Trophoblast cell (in vitro differentiated cells and primary cell): ENCODE results near the gene SMCR8. TPM values are rescaled to one million over a fixed set of nuclear protein-coding genes. Genes with fewer than 3 reads are reported as not detected.

Experiments used
- DNase-seq, 2 donors: peaks; one replicate each; pipeline ENCODE4 v3.0.0-alpha.2; 2016
- H2AFZ ChIP-seq: 2 replicates; pipeline ENCODE4 v1.6.1; 2013; ENCODE audit warnings: low read length, moderate library complexity, mild to moderate bottlenecking; ENCODE audit not compliant: insufficient read depth, poor library complexity
- H2AK5ac ChIP-seq: 2 replicates; pipeline ENCODE4 v1.6.1; 2013; ENCODE audit warnings: mild to moderate bottlenecking, low read length
- H2BK120ac ChIP-seq: 2 replicates; pipeline ENCODE4 v1.6.1; 2013; ENCODE audit warnings: low read length, mild to moderate bottlenecking, moderate library complexity; ENCODE audit not compliant: insufficient read depth, poor library complexity
- H2BK12ac ChIP-seq: 2 replicates; pipeline ENCODE4 v1.6.1; 2013; ENCODE audit warnings: mild to moderate bottlenecking, low read length, moderate library complexity
- H2BK5ac ChIP-seq: 2 replicates; pipeline ENCODE4 v1.6.1; 2013; ENCODE audit warnings: low read length, low read depth, moderate library complexity, mild to moderate bottlenecking; ENCODE audit not compliant: poor library complexity
- H3K14ac ChIP-seq: 2 replicates; pipeline ENCODE4 v1.6.1; 2013; ENCODE audit warnings: mild to moderate bottlenecking, low read length
- H3K18ac ChIP-seq: 2 replicates; pipeline ENCODE4 v1.6.1; 2013; ENCODE audit warnings: mild to moderate bottlenecking, low read length
- H3K23ac ChIP-seq: 2 replicates; pipeline ENCODE4 v1.6.1; 2013; ENCODE audit warnings: low read length
- H3K27ac ChIP-seq: 2 replicates; pipeline ENCODE4 v1.5.1; 2013; ENCODE audit warnings: low read depth, mild to moderate bottlenecking, inconsistent platforms, low read length, moderate library complexity
- H3K27me3 ChIP-seq: 2 replicates; pipeline ENCODE4 v1.6.1; 2013; ENCODE audit warnings: inconsistent platforms, mild to moderate bottlenecking, low read length, moderate library complexity; ENCODE audit not compliant: insufficient read depth
- H3K36me3 ChIP-seq, 2 experiments: 1 replicate in 1 of 2; 2 replicates in 1 of 2; pipeline ENCODE4 v1.6.1; 2013; ENCODE audit warnings: low read length in 2 of 2, mild to moderate bottlenecking in 2 of 2, moderate library complexity in 1 of 2; ENCODE audit not compliant: insufficient read depth in 2 of 2, control insufficient read depth in 1 of 2
- H3K4ac ChIP-seq: 2 replicates; pipeline ENCODE4 v1.6.1; 2013; ENCODE audit warnings: low read depth, mild to moderate bottlenecking, low read length, moderate library complexity
- H3K4me1 ChIP-seq, 2 experiments: 1 replicate in 1 of 2; 2 replicates in 1 of 2; pipeline ENCODE4 v1.6.1; 2013; ENCODE audit warnings: low read length in 2 of 2, mild to moderate bottlenecking in 2 of 2, moderate library complexity in 1 of 2; ENCODE audit not compliant: insufficient read depth in 2 of 2, control insufficient read depth in 1 of 2
- H3K4me2 ChIP-seq: 2 replicates; pipeline ENCODE4 v1.6.1; 2013; ENCODE audit warnings: inconsistent platforms, mild to moderate bottlenecking, low read length, moderate library complexity
- H3K4me3 ChIP-seq: 2 replicates; pipeline ENCODE4 v1.5.1; 2013; ENCODE audit warnings: mild to moderate bottlenecking, low read depth, low read length, inconsistent platforms
- H3K79me1 ChIP-seq: one replicate; pipeline ENCODE4 v1.6.1; 2013; ENCODE audit warnings: low read length
- H3K79me2 ChIP-seq: 2 replicates; pipeline ENCODE4 v1.6.1; 2013; ENCODE audit warnings: low read length, mild to moderate bottlenecking; ENCODE audit not compliant: control insufficient read depth, insufficient read depth, poor library complexity
- H3K9ac ChIP-seq: 2 replicates; pipeline ENCODE4 v1.6.1; 2013; ENCODE audit warnings: mild to moderate bottlenecking, low read length
- H3K9me3 ChIP-seq: 2 replicates; pipeline ENCODE4 v1.6.1; 2013; ENCODE audit warnings: low read depth, mild to moderate bottlenecking, control low read depth, inconsistent platforms, low read length; ENCODE audit not compliant: insufficient read depth
- H4K12ac ChIP-seq: 2 replicates; pipeline ENCODE4 v1.6.1; 2013; ENCODE audit warnings: low read depth, mild to moderate bottlenecking, low read length, moderate library complexity
- H4K8ac ChIP-seq: 2 replicates; pipeline ENCODE4 v1.6.1; 2013; ENCODE audit warnings: low read depth, mild to moderate bottlenecking, low read length, moderate library complexity
- H4K91ac ChIP-seq: one replicate; pipeline ENCODE4 v1.6.1; 2013; ENCODE audit warnings: low read depth, mild to moderate bottlenecking, low read length, moderate library complexity
- WGBS: extraction: QIAGEN DNeasy Blood & Tissue Kit; methylation state at CpG from one replicate; pipeline ENCODE4 v1.1.7; 2013; ENCODE audit warnings: missing lambda C conversion rate; ENCODE audit not compliant: insufficient read length, insufficient coverage; ENCODE audit errors: extremely low coverage; 5-methylcytosine and 5-hydroxymethylcytosine counted together
- polyA plus RNA-seq: library from polyadenylated mRNA; stranded (reverse); fragments of 200-250 nt; gene quantifications from 2 replicates; pipeline ENCODE4 v1.2.3, GENCODE V29; 2013

Gene SMCR8, protein sequence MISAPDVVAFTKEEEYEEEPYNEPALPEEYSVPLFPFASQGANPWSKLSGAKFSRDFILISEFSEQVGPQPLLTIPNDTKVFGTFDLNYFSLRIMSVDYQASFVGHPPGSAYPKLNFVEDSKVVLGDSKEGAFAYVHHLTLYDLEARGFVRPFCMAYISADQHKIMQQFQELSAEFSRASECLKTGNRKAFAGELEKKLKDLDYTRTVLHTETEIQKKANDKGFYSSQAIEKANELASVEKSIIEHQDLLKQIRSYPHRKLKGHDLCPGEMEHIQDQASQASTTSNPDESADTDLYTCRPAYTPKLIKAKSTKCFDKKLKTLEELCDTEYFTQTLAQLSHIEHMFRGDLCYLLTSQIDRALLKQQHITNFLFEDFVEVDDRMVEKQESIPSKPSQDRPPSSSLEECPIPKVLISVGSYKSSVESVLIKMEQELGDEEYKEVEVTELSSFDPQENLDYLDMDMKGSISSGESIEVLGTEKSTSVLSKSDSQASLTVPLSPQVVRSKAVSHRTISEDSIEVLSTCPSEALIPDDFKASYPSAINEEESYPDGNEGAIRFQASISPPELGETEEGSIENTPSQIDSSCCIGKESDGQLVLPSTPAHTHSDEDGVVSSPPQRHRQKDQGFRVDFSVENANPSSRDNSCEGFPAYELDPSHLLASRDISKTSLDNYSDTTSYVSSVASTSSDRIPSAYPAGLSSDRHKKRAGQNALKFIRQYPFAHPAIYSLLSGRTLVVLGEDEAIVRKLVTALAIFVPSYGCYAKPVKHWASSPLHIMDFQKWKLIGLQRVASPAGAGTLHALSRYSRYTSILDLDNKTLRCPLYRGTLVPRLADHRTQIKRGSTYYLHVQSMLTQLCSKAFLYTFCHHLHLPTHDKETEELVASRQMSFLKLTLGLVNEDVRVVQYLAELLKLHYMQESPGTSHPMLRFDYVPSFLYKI
- 10.4 and 10.8 TPM in 2 replicates for polyA plus RNA-seq

DNA sequence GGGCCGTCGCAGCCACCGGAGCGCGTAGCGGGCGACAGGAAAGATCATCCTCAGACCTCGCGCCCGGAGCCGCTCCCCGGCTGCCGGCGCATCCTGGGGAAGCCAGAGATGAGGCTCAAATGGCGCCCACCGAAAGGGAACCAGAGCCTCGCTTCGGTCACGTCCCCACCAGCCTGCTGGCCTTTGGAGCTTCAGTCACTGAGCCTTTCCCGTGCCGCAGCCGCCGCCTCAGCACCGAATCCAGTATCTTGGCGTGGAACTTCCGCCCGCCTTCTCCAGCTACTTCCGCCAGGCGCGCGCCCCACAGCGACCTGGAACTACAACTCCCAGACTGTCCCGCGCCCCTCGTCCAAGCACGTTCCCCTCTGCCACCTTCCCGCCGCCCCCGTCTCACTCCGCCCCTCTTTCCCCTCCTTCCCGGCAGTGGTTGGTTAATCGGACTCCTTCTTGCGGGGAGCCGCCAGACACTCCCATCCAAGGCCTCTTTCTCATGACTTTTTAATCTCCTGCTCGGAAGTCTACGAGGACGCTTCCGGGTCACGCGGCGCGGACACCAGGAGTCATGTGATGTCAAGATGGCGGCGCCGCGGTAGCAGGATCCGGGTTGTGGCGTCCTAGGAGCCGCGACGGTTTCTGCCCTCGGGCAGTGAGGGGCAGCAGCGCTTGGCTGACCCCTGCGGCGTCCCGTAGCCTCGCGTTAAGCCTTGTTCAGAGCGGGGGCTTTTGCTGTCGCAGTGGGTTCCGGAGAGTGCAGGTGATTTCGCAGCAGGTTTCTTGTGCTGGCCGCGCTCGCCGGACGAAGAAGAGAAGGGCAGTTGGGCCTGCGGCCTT is at the start of gene SMCR8, which contains the start of gene TOP3A:
Gene SMCR8, plus strand, starts transcription at position 563 of the 831 bp plus-strand sequence. CDS start 497 bp downstream, outside the sequence.
Gene TOP3A, minus strand, starts transcription at position 264 of the 831 bp plus-strand sequence. Its CDS starts 216 bp downstream, at position 48.
- H2BK12ac ChIP-seq, result peak within 1 kb of the TSS; percentile 23
- H4K91ac ChIP-seq, result peak within 1 kb of the TSS; percentile 84
- peak within 1 kb of the TSS; percentile 93 for H3K4me3 ChIP-seq
- peak within 1 kb of the TSS; percentile 83 for H3K27ac ChIP-seq
- DNase-seq, result peak; percentile 98 to 99
- H2AK5ac ChIP-seq, result peak within 1 kb of the TSS; percentile 40
- H3K4me2 ChIP-seq, result peak within 1 kb of the TSS; percentile 88
- WGBS, result no CpG with 5 or more reads among the region's 78 CpGs
- H2BK120ac ChIP-seq, result peak within 1 kb of the TSS; percentile 37
- H4K12ac ChIP-seq, result peak within 1 kb of the TSS; percentile 96
- H3K4ac ChIP-seq, result peak within 1 kb of the TSS; percentile 66
- peaks cover 15 to 17% of the 10 kb centered on the region in 2 experiments for H3K4me1 ChIP-seq
- H2AFZ ChIP-seq, result peak within 1 kb of the TSS; percentile 93
- no peaks in the 10 kb centered on the region for H3K9me3 ChIP-seq
- H3K36me3 ChIP-seq, result peaks cover 19 to 31% of the 10 kb centered on the region in 2 experiments
- H3K18ac ChIP-seq, result peak within 1 kb of the TSS; percentile 85
- H3K9ac ChIP-seq, result peak within 1 kb of the TSS; percentile 92
- H3K23ac ChIP-seq, result no peak within 1 kb of the TSS
- H3K79me2 ChIP-seq, result peaks cover 18% of the 10 kb centered on the region
- peak within 1 kb of the TSS; percentile 93 for H3K14ac ChIP-seq
- H3K27me3 ChIP-seq, result no peaks in the 10 kb centered on the region
- peak within 1 kb of the TSS; percentile 99 for H4K8ac ChIP-seq
- peak within 1 kb of the TSS; percentile 85 for H2BK5ac ChIP-seq
- peaks cover 9% of the 10 kb centered on the region for H3K79me1 ChIP-seq

DNA sequence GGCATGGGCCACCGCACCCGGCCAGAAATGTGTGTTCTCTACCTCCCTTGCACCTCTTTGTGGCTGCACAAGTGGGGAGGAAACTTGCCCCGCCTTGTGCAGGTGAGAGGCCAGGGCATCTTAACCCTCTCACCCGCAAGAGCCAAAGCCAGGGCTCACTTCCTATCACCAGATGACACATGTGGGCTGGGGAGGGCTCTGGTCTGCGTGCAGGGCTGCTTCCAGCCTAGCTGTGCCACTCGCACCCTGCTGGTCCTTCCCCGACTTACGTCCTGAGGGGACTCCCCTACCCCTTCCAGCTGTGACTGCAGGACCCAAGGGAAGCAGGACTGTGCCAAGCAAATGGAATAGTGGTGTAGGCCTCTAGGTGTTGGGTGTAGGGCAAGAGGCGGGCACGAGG is 47.7 kb upstream of the SMCR8 start:
- Histone ChIP-seq H3K4me2 (no peak overlapping the region), H2AFZ (no peak overlapping the region), H3K79me1 (no peaks in the 10 kb centered on the region), H3K27ac (no peak overlapping the region), H2BK12ac (no peak overlapping the region), H3K14ac (no peak overlapping the region), H3K18ac (no peak overlapping the region), H3K4me3 (no peak overlapping the region), H3K23ac (no peak overlapping the region), H3K36me3 (peaks cover 33 to 34% of the 10 kb centered on the region in 2 experiments), H3K4me1 (peaks cover 5 to 8% of the 10 kb centered on the region in 2 experiments), H3K79me2 (no peaks in the 10 kb centered on the region), H2BK5ac (no peak overlapping the region), H3K4ac (no peak overlapping the region), H2BK120ac (no peak overlapping the region), H2AK5ac (no peak overlapping the region), H3K27me3 (no peaks in the 10 kb centered on the region), H4K8ac (no peak overlapping the region), H4K12ac (no peak overlapping the region), H3K9me3 (no peaks in the 10 kb centered on the region), H3K9ac (no peak overlapping the region), H4K91ac (no peak overlapping the region)
- no peak for DNase-seq
- WGBS, result no CpG with 5 or more reads among the region's 10 CpGs

DNA sequence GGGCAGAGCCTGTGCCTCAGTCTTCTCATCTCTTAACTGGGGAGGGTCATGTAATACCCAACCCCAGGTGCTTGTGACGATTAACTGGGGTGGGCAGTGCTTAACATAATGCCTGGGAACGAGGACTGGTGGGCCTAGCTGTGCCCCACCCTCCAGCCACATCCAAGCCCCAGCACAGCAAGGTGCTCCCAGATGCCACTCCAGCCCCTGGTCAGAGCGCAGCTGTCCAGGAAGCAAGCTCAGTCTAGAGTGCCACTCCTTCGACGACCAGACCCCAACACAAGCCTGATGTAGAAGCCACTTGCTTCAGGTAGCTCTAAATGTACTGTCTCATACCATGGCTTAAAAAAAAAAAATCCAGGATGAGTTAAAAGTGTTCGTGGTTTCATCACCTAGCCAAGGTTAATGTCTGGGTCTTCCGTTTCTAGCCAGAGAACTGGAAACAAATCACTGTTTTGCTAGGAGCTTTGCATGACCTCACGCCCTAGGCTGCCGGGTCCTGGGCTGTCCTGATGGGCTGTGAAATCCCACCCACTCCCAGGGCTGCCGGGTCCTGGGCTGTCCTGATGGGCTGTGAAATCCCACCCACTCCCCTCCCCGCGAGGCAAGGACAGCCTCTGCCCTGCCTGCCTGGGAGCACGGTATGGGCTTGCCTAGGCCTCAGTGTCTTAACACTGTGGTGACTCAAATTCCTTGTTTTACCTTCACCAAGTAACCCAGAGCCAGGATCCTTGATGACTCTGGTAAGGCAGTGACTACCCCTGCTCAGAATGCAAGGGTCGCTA is 47.0 kb upstream of the SMCR8 start:
- Histone ChIP-seq H2BK5ac (no peak overlapping the region), H2BK120ac (no peak overlapping the region), H2AFZ (no peak overlapping the region), H3K4me3 (no peak overlapping the region), H3K18ac (no peak overlapping the region), H3K27me3 (no peaks in the 10 kb centered on the region), H3K9me3 (no peaks in the 10 kb centered on the region), H3K4ac (no peak overlapping the region), H4K12ac (no peak overlapping the region), H3K14ac (no peak overlapping the region), H3K9ac (no peak overlapping the region), H4K91ac (no peak overlapping the region), H3K4me1 (peaks cover 5 to 8% of the 10 kb centered on the region in 2 experiments), H3K4me2 (no peak overlapping the region), H3K79me2 (no peaks in the 10 kb centered on the region), H3K79me1 (no peaks in the 10 kb centered on the region), H4K8ac (no peak overlapping the region), H3K27ac (peak overlapping the region; percentile 26), H2BK12ac (no peak overlapping the region), H3K36me3 (peaks cover 30 to 34% of the 10 kb centered on the region in 2 experiments), H2AK5ac (no peak overlapping the region), H3K23ac (no peak overlapping the region)
- WGBS, result no CpG with 5 or more reads among the region's 14 CpGs
- DNase-seq, result peak in 1 of 2 donors; percentile 23
